Stimulated activated CD4-positive, alpha-beta T cell treated with anti-CD3 and anti-CD28 coated beads, Interleukin-1b, Interleukin-23, amount 100 ng/mL, for 48 hours (primary cell): ENCODE data around the gene CEACAM16.

Experiments
- DNase-seq: peaks from one replicate; pipeline ENCODE4 v3.0.0-alpha.2; 2020

CEACAM16 gene

DNA sequence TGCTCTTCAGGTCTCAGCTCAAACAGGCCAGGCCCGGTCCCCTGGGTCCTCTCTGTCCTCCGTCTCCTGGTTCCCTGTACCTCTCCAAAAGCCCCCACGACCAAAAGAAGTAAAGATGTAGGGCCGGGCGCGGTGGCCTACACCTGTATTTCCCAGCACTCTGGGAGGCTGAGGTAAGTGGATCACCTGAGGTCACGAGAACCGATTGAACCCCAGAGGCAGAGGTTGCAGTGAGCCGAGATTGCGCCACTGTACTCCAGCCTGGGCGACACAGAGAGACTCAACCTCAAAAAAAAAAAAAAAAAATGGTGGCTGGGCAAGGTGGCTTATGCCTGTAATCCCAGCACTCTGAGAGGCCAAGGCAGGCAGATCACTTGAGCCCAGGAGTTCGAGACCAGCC is 27.5 kb downstream of the CEACAM16 start:
- DNase-seq, result no peak

DNA sequence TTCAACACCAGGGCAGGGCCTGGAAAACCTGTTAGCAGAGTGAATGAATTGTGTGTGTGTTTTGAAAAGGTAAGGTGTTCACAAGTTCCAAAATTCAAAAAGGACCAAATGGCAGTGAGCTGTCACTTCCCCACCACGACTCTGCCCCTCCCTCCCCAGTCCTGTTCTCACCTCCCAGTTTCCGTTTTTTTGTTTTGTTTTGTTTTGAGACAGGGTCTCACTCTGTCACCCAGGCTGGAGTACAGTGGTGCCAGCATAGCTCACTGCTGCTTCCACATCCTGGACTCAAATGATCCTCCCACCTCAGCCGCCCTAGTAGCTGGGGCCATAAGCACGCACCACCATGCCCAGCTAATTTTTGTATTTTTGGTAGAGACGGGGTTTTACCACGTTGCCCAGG is 29.2 kb downstream of the CEACAM16 start:
- DNase-seq, result no peak

DNA sequence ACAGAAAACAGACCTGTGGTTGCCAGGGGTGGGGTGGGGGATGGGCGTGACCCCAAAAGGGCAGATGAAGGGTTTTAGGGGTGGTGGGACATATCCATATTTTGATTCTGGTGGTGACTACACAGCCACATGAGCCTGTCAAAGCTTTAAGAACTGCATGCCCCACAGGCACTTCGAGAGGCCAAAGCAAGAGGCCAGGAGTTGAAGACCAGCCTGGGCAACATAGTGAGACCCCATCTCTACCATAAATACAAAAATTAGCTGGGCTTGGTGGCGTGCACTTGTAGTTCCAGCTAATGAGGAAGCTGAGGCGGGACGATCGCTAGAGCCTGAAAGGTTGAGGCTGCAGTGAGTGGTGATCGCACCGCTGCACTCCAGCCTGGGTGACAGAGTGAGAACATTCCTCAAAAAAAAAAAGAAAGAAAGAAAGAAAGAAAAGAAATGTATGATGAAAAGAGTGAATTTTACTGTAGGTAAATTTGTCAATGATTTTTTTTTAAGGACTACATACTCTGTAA is 30.6 kb downstream of the CEACAM16 start:
- no peak for DNase-seq

DNA sequence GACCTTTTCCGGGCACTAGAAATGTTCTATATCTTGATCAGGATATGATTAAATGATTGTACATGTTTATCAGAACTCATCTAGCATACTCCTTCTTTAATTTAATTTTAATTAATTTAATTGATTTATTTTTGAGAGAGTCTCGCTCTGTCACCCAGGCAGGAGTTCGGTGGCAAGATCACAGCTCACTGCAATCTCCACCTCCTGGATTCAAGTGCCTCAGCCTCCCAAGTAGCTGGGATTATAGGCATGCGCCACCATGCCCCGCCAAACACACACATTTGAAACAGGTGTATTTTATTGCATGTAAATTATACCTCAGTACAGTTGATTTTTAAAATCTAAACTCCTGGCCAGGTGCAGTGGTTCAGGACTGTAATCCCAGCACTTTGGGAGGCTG is 32.1 kb downstream of the CEACAM16 start:
- DNase-seq, result no peak

DNA sequence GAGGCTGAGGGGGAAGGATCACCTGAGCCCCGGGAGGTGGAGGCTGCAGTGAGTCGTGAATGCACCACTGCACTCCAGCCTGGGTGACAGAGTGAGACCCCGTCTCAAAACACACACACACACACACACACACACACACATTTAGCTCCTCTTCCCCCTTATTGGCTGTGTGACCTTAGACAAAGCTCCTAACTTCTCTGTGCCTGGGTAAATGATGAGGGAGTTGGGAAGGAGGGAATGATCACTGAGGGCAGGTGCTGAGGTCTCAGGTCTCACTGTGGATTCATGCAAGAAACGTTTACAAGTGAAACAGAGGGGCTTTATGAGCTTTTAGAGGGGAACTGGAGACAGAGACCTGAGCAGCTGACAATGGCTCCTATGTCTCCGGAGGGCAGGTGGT is 32.7 kb downstream of the CEACAM16 start:
- no peak for DNase-seq

DNA sequence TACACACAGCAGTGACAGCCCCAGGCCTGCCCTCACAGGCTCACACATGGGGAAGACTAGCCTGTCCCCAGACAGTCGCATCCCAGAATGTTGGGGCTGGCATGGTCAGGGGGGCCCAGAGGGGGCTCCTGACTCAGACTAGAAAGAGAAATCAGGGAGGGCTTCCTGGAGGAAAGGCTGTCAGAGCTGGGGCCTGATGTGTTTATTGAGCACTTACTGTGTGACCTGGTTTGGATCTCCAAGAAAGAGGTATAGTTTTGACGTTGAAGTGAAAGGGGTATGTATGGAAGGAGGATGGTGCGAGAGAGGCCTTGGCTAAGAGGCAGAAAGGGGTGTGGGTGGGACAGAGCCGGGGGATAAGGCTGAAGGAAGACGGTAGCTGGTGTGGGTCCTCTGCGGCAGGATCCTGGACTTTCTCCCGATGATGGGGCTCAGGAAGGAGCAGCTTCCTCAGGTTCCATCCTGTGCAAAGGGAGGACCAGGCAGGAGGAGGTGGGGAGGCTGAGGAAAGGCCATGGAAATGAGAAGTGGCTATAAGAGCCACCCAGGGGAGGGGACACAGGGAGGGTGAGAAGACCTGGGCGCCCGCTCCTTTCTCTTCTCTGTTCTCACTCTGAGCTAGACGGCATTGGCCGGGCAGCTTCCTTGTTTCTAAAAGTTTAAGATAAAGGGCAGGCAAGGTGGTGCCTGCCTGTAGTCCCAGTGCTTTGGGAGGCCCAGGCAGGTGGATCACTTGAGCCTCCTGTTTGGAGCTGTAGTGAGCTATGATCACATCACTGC is 33.5 kb downstream of the CEACAM16 start:
- DNase-seq, result no peak

DNA sequence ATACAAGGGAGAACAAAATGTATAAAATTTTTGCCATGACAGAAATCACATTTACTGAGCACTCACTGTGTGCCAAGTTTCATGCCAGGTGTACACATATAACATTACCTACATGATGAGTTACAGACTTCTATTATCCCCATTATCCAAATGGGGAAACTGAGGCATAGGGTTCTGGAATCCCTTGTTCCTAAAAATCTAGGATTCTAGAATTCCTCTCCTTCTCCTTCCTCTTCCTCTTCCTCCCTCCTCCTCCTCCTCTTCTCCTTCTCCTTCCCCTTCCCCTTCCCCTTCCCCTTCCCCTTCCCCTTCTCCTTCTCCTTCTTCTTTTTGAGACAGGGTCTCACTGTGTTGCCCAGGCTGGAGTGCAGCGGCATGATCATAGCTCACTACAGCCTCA is 35.4 kb downstream of the CEACAM16 start:
- DNase-seq, result no peak

DNA sequence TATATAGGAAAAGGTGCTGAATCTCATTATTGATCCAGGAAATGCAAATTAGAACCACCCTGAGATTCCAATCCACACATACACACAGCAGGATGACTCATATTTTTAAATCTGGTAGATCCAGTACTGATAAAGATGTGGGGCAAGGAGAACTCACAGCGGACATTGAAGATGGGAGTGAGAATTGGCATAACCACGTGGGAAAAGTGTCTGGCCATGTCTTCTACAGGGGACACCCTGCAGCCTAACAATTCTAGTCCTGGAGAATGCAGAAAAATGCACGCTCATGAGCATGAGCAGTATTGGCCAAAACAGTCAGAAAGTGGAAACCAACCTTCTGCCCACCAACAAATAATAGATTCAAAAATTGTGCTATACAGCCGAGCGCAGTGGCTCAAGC is 36.1 kb downstream of the CEACAM16 start:
- DNase-seq, result no peak

DNA sequence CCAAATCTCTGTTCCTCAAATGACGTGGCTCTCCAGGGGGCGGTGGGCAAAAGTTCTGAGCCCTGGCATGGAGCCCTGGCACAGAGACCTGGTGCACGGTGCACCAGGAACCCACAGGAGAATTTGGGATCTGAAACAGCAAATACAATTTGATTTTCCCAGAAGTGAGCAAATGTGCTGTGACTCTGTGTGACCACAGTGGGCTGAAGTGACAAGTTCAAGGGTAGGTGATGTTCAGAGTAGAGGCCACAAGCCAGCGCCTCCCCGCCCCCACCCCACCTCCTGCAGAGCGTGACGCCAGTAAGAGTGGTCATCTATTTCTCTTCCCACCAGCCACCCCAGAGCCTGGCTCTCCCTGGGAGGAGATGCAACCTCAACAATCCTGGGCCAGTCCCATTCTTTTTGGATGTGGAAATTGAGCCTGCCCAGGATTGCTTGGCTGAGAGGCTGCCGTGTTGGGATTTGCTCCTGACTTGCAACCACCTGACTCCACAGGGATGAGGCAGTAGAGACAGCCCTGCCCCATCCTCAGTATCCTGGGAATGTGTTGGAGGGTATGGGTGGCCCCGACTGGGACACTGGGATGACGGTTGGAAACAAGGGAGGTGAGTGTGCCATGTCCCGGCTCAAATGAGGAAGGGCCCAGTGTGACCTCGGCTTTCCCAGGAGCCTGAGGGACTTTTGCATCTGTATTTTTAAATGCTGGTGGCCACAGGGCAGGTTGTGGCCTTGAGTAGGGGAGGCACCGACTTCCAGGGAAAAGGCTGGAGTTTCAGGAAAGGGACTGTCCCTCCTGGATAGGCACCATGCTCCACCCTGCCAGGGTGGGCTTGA is 38.5 kb downstream of the CEACAM16 start:
- DNase-seq, result no peak

DNA sequence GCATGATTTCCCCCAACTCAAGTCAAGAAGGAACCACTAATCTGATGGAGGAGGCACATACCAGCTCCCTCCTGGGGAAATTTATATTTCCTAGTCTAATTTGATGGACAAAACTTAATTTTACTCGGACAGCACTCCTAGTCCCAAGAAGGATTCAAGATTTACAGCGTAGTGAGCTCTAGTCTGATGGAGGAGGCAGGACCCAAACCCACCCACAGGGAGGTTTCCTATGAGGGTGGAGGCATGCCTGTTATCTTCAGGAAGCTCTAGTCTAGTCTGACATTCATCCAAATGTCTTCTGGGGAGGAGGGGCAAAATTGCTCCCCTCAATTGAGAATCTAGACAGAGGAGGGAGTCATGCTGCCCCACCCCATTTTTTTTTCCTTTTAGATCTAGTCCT is 39.2 kb downstream of the CEACAM16 start:
- DNase-seq, result no peak

DNA sequence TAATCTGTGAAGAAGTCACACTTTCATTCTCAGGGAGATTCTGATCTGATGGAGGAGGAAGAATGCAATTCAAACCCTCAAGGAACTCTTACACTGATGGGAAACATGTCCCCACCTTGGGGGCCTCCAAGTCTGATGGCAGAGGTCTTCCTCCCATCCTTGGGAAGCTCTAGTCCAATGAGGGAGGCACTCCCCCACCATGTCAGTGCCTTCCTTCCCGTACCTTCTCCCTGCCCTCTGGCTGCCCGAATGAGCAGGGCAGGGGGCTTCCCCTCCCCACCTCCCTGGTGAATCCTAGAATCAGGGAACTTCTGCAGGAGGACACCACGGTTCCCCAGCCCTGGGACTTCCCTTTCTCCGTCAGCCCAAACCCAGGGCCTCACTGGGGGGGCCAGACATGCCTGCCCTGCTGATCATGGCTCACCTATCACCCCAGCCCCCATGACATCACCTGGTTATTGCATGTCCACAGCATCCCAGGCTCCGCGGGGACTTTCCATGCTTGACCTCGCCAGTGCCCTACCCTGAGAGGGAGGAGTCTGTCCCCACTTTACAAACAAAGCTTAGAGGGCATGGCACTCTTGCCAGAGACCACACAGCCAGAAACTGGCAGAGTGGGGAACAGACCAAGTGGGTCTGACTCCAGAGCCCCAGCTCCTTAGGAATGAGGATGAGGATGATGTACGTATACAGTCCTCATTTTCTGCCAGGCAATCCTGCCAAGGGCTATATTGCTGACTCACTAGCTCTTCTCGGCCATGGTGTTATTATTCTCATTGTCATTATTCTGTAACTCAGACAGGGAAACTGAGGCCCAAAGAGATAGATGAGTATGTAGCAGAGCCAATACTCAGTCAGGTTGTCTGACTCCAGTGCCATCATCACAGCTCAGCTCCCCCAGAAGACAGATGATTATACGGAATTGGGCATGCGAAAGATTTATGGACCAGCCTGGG is 39.9 kb downstream of the CEACAM16 start:
- no peak for DNase-seq

DNA sequence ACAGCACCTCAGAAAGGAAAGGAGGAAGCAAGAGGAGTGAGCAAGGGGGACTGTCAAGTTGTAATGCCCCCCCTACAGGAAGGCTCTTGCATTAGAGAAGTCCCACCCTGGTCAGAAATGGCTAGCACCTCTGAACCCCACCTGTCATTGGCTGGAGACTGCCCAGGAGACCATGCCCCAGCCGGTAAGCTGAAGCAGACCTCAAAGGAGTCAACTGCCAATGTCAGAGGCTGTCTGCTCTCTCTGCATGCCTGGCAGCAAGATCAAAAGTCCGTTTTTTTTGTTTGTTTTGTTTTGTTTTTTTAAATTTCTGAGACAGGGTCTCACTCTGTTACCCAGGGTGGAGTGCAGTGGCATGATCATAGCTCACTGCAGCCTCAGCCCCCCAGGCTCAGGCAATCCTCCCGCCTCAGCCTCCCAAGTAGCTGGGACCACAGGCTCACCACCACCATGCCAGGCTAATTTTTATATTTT is 41.4 kb downstream of the CEACAM16 start:
- DNase-seq, result no peak

DNA sequence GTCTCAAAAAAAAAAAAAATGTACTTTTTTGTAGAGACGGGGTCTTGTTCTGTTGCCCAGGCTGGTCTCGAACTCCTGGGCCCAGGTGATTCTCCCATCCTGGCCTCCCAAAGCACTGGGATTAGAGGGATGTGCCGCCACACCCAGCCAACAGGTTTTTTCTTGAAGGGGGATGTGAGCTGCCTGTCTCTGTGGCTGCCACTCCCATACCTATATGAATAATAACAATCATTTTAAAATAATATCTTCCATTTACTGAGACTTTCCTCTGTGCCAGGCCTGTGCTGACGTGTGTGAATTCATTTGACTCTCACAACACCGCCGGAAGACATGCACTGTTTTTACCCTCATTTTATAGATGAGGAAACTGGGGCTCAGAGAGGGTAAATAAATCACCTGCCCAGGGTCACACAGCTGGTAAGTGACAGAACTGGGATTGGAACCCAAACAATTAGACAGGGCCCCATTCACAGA is 42.3 kb downstream of the CEACAM16 start:
- DNase-seq, result no peak

DNA sequence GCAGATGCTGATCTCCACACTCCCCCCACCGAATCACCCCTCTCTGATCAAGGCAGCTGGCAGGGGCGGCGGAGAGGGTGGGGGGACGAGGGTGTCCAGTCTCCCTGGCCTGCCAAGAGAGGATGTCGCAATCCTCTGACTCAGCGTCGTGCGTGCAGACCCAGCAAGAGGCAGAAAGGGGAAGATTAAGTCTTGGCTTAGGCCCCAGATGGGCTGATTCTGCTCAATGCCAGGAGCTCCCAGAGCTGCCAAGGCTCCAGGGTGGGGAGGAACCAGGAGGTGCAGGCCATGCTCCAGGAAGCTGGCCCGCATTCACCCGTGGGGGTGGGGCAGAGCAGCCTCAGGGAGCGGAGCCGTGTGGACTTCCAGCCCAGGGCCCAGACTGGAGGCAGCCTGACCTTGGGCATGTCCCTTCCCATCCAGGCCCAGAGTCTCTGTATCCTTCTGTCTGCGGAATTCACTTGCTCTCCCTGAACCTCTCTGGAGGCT is 42.9 kb downstream of the CEACAM16 start:
- peak; percentile 46 for DNase-seq

DNA sequence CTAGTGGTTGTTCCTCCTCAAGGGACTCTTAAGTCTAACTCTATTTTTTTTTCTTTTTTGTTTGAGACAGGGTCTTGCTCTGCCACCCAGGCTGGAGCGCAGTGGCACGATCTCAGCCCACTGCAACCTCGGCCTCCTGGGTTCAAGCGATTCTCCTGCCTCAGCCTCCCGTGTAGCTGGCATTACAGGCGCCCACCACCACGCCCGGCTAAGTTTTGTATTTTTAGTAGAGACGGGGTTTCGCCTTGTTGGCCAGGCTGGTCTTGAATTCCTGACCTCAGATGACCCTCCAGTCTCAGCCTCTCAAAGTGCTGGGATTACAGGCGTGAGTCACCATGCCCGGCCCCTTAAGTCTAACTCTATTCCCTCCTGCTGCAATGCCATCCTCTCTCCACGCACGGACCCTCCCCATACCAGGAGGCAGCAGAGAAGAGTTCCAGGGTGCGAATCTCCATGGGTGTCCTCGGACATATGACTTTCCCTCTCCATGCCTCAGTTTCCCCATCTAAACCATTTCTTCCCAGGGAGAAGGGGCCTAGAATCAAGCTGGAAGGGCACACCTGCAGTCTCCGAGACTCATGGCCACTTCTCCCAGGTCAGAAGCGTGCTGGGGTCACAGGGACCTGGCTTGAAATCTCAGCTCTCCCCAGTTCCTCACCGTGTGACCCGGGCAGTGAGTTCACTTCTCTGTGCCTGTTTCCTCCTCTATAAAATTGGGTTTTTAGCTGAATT is 43.5 kb downstream of the CEACAM16 start:
- DNase-seq, result no peak

DNA sequence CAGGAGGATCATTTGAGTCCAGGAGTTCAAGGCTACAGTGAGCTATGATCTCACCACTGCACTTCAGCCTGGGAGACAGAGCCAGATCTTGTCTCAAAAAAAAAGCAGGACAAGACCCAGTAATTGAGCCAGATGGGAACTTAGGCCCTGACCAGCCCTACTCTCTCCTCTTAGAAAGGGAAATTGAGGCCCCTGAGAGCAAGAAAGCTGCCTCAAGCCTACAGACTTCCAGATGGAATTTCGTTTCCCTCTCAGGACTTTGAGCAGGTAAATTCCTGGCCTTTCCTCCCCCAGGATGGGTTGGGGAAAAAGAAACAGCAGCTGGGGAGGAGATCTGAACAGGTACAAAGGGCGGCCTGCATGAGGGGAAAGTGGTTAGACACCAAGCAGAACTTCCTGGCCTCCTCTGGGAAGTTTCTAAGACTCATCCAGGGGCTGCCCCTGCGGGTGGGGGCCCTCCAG is 46.0 kb downstream of the CEACAM16 start:
- DNase-seq, result no peak

DNA sequence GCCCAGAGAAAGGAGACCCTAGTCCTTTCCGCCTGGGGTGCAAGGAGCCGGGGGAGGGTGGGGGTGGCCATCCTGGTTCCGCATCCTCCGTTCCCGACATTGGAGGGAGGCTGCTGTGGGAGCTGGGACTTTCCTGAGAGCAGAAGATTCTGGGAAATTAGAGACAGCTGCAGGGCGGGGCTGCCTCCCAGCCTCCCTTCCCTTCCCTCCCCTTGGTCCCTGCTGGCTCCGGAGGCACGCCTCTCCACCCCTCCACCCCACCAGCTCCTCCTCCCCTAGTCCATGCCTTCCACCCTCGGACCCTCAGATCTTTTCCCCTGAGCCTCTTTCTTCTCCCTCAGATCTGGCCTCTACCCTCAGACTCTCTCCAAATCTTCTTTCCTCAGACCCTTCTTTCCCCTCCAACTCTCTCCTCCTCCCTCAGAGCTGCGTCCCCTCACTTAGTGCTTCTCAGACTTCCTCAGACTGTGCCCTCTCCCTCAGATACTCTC is 46.4 kb downstream of the CEACAM16 start:
- no peak for DNase-seq

DNA sequence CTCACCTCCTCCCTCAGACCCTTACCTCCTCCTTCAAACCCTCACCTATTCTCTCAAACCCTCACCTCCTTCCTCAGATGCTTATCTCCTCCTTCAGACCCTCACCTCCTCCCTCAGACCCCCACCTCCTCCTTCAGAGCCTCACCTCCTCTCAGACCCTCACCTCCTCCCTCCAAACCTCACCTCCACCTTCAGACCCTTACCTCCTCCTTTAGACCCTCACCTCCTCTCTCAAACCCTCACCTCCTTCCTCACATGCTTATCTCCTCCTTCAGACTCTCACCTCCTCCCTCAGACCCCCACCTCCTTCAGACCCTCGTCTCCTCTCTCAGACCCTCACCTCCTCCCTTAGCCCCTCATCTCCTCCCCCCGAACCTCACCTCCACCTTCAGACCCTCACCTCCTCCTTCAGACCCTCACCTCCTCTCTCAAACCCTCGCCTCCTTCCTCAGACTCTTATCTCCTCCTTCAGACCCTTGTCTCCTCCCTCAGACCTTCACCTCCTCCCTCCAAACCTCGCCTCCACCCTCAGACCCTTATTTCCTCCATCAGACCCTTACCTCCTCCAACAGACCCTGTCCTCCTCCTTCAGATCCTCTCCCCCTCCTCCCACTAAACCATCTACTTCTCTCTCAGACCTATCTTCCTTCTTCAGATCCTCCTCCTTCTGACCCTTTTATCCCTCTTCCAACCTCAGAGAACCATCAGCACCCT is 47.1 kb downstream of the CEACAM16 start:
- DNase-seq, result no peak

DNA sequence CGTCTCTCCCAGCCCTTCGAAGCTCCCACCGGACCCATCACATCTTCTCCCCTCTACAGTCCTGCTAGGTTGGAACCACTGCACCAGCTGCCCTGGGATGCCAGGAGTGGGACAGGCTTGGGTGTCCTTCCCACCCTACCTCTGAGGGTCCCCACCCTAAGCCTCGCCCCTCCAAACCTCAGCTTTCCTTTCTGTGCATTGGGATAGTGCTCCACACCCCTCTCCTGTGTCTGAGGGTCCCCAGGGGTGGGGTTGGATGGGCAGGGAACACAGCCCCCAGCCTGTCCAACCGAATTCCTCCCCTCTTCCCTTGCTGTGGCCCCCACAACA is 47.6 kb downstream of the CEACAM16 start:
- no peak for DNase-seq

DNA sequence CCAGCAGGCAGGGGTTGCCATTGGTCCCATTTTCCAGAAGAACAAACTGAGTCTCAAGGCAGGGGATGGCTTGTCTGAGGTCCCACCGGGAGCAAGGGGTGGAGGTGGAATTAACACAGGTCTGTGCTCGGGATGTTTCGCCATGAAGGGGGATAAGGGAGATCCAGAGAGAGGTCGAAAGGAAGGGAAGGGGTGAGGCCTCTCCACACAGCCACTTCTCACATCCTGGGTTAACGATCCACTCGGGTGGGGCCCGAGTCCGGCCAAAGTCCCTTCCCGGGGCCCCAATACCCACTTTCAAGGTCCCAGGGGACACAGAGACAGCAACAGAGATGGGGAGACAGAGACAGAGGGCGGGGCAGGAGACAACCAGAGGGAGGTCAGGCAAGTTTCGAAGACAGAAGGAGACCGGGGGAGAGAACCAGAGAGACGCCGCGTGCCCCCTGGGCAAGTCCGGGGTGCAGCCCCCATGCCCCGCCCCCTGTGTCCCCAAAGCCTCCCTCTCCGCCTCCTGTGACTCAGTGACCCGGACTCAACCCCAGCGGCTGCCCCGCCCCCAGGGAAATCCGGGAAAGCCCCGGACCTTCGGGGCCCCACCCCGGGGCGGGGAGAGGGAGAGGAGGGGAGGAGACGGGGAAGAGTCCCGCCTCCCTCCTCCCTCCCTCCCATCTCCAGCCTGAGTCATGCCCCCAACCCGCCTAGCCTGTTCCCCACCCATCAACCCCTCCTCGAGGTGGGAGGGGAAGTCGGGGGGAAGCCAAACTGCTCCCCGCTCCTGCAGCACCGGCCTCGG is 48.2 kb downstream of the CEACAM16 start:
- DNase-seq, result peak; percentile 93
